ENCODE results near the gene CSK.
"Not testable (repeated sequence)": the region's sequence is repeated elsewhere in the genome, so short reads cannot be mapped to it uniquely, and the experiment has no call there.

The CSK gene

GRCh38 chr15:74781431-74782258 is at the start of gene CSK:
Gene CSK (plus strand): TSS chr15:74782080. CDS start chr15:74798298, 16,218 bp downstream.
- DNase-seq, result peak; percentile 66 to 91 (median 76)

DNA sequence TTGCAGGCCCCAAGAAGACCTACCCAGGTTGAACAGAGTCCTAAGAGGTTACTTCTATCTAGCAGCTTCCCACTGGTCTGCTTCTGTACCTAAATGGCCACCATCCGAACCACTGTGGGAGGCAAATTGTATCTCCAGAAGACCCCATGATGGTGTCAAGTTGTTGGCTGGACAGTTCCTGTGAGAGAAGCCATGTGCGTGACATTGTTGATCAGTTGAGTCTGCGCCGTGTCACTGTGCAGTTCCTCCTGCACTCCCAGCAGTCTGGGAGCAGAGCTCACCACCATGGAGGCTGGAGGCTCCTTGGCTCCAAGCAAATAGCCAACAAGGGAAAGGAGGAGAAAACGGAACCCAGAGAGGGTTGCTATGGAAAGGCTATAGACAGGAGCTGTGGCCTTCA is 49.0 kb upstream of the CSK start:
- no peak for DNase-seq

DNA sequence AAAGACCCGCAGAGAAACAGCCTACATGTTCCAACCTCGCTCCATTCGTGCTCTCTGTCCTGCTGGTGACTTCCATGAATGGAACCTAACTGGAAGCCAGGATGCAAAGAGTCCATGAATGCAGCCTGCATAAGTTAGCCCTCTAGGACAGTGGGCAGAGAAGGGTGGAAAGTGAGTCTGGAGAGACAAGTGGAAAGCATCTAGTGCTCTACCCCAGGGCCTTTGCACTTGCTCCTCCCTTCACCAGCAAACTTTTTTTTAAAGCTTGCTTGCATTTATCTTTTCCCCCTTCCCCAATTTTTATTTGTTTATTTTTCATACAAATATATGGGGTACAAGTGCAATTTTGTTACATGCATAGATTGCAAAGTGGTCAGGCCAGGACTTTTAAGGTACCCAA is 48.6 kb upstream of the CSK start:
- no peak for DNase-seq

- no peak for DNase-seq
Measured at GRCh38 chr15:74735305-74735704, 46.6 kb upstream of the CSK start.

- DNase-seq, result not testable (repeated sequence)
Measured at GRCh38 chr15:74738239-74738638, 43.6 kb upstream of the CSK start.

GRCh38 chr15:74742422-74742821 is 39.5 kb upstream of the CSK start:
- no peak for DNase-seq

- DNase-seq, result no peak
Measured at GRCh38 chr15:74746389-74746788, 35.5 kb upstream of the CSK start.

GRCh38 chr15:74748322-74748946 is 33.4 kb upstream of the CSK start, which contains the start of gene CYP1A2:
Gene CYP1A2 (plus strand): TSS chr15:74748845. CDS start chr15:74749739, 894 bp downstream.
- DNase-seq, result no peak

DNA sequence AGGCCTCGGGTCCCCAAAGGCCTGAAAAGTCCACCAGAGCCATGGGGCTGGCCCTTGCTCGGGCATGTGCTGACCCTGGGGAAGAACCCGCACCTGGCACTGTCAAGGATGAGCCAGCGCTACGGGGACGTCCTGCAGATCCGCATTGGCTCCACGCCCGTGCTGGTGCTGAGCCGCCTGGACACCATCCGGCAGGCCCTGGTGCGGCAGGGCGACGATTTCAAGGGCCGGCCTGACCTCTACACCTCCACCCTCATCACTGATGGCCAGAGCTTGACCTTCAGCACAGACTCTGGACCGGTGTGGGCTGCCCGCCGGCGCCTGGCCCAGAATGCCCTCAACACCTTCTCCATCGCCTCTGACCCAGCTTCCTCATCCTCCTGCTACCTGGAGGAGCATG is 32.0 kb upstream of the CSK start:
- no peak for DNase-seq

- no peak for DNase-seq
Measured at GRCh38 chr15:74750751-74751150, 31.1 kb upstream of the CSK start.

GRCh38 chr15:74752011-74752410 is 29.9 kb upstream of the CSK start:
- no peak for DNase-seq

DNA sequence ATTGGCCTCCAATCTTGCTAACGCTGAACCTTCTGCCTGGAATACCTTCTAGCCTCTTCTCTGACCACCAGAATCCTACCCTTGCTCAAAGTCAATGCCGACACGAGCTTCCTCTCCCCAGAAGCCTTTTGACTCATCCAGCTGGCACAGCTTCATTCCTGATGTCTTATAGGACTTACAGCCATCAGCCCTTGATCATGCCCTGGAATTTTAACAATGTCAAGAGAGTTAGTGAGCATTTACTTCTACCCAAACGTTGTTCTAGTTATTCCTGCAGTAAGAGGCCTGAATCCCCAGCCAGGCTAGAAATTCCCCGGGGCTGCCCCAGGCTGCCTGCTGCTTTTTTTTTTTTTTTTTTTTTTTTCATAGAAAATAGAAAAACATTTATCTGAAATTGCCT is 29.3 kb upstream of the CSK start:
- DNase-seq, result no peak

- no peak for DNase-seq
Measured at GRCh38 chr15:74754593-74755215, 27.2 kb upstream of the CSK start.

DNA sequence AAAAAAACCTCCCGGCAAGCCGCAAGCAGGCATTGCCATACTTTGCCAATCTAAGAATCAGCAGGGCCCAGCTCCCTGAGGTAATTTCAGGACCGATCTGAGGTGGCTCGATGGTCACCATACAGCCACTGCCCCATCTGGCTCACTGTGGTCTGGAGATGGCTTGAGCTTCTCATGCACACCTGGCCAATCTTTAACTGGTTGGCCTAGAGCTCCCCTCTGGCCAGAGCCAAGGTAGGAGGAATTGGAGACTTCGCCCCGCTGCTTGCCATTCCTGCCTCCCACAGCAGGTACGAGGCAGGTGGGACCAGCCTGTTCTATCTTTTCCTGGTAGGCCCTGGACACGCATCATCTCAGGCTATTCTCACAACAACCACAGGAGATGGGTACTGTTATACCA is 23.1 kb upstream of the CSK start:
- no peak for DNase-seq

GRCh38 chr15:74762791-74763150 is 19.1 kb upstream of the CSK start:
- DNase-seq, result no peak

- DNase-seq, result no peak
Measured at GRCh38 chr15:74763416-74763815, 18.5 kb upstream of the CSK start.

GRCh38 chr15:74767167-74768098 is 14.4 kb upstream of the CSK start:
- no peak for DNase-seq

- no peak for DNase-seq
Measured at GRCh38 chr15:74768099-74768770, 13.6 kb upstream of the CSK start.

- peak; percentile 12 to 62 (median 57) for DNase-seq
Measured at GRCh38 chr15:74768771-74769342, 13.0 kb upstream of the CSK start.

DNA sequence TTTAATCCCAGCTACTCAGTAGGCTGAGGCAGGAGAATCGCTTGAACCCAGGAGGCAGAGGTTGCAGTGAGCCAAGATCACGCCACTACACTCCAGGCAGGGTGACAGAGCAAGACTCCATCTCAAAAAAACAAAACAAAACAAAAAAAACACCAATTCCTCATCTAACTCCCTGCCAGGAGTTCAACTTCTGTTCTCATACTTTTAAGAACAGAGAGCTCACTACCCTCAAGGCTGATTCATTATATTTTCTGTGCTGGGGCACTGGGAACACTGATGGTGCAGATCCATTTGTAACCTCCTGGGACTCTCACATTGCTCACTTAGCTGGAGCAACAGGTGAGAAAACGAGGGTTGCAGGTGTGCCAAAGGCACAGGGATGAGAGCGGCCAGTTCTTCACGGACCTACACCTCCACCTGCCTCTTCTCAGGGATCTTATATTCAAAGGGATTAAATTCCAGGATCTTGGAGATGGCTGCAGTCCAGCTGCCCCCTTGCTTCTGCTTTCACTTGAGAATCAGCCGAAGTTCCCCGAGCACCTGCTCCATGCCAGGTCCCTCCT is 12.3 kb upstream of the CSK start:
- no peak for DNase-seq

- no peak for DNase-seq
Measured at GRCh38 chr15:74770211-74770903, 11.5 kb upstream of the CSK start.
